Osteoblast (primary cell): ENCODE measurements around the gene DNAJC12. TPM values are rescaled to one million over a fixed set of nuclear protein-coding genes. Genes with fewer than 3 reads are reported as not detected.

Experiments used
- DNase-seq: peaks from one replicate; pipeline ENCODE4 v3.0.0; 2011; ENCODE audit warnings: low spot score, mixed read lengths; ENCODE audit not compliant: insufficient read length; ENCODE audit errors: missing footprints
- H2AFZ ChIP-seq: 2 replicates; pipeline ENCODE4 v1.6.0; 2011; ENCODE audit warnings: mild to moderate bottlenecking, low read length
- H3K27ac ChIP-seq: 2 replicates; pipeline ENCODE4 v1.5.1; 2011; ENCODE audit warnings: mild to moderate bottlenecking, low read depth, low read length, moderate library complexity
- H3K27me3 ChIP-seq: 2 replicates; pipeline ENCODE4 v1.6.0; 2012; ENCODE audit warnings: mild to moderate bottlenecking, control low read depth, inconsistent platforms, low read length, moderate library complexity; ENCODE audit not compliant: insufficient read depth
- H3K36me3 ChIP-seq: 2 replicates; pipeline ENCODE4 v1.5.1; 2011; ENCODE audit warnings: mild to moderate bottlenecking, low read length, control low read depth, moderate library complexity; ENCODE audit not compliant: insufficient read depth
- H3K4me1 ChIP-seq: 2 replicates; pipeline ENCODE4 v1.5.1; 2011; ENCODE audit warnings: mild to moderate bottlenecking, low read length, control low read depth, moderate library complexity; ENCODE audit not compliant: insufficient read depth
- H3K4me2 ChIP-seq: 2 replicates; pipeline ENCODE4 v1.6.0; 2011; ENCODE audit warnings: mild to moderate bottlenecking, low read length; ENCODE audit not compliant: insufficient read depth
- H3K4me3 ChIP-seq: fragments of 200-600 bp; sonication (generic); 3 replicates; pipeline ENCODE4 v1.5.1; 2012; ENCODE audit warnings: mild to moderate bottlenecking, low read length, inconsistent platforms; ENCODE audit not compliant: insufficient read depth
- H3K79me2 ChIP-seq: 2 replicates; pipeline ENCODE4 v1.6.0; 2012; ENCODE audit warnings: mild to moderate bottlenecking, low read length, control low read depth, inconsistent platforms; ENCODE audit not compliant: insufficient read depth
- H3K9me3 ChIP-seq: 2 replicates; pipeline ENCODE4 v1.5.1; 2011; ENCODE audit warnings: low read depth, low read length, control low read depth
- H4K20me1 ChIP-seq: 2 replicates; pipeline ENCODE4 v1.6.0; 2012; ENCODE audit warnings: mild to moderate bottlenecking, low read length, control low read depth; ENCODE audit not compliant: insufficient read depth
- CTCF ChIP-seq: IDR thresholded peaks from 2 replicates; pipeline ENCODE4 v1.5.1; 2011; ENCODE audit warnings: mild to moderate bottlenecking, low read depth, low read length, moderate library complexity; ENCODE audit errors: extremely low read depth
- total RNA-seq: library from RNA; depleted of rRNA; stranded (reverse); fragments of >200 nt; gene quantifications from 2 replicates; pipeline ENCODE4 v1.2.3, GENCODE V29; 2012

The DNAJC12 gene
- total RNA-seq, 1 donor: 4.0 TPM

DNA sequence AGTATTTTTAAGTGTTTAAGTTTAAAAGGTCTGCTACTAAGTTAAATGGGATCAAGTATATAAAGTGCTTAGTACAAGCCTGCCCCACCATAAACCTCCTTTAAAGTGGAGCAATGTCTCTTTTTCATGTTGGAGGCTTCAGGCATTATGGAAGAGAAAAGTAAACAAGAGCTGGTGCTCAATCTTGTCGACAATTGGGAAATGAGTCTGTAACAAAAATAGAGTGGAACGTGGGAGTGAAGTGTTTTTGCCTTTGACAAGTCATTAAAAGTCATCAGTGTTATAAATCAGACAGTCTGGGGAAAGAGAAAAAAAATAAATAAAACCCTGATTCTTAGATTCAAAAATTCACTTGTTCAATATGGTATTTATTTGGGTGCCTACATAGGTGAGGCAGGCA lies 44.7 kb downstream of the DNAJC12 start:
- Histone ChIP-seq H3K4me2 (no peak overlapping the region), H3K4me1 (peaks cover 7% of the 10 kb centered on the region), H3K79me2 (no peaks in the 10 kb centered on the region), H3K4me3 (no peak overlapping the region), H4K20me1 (no peaks in the 10 kb centered on the region), H3K27me3 (no peaks in the 10 kb centered on the region), H3K9me3 (no peaks in the 10 kb centered on the region), H3K27ac (no peak overlapping the region), H2AFZ (no peak overlapping the region), H3K36me3 (no peaks in the 10 kb centered on the region)
- no peak for TF ChIP-seq CTCF
- DNase-seq: no peak

DNA sequence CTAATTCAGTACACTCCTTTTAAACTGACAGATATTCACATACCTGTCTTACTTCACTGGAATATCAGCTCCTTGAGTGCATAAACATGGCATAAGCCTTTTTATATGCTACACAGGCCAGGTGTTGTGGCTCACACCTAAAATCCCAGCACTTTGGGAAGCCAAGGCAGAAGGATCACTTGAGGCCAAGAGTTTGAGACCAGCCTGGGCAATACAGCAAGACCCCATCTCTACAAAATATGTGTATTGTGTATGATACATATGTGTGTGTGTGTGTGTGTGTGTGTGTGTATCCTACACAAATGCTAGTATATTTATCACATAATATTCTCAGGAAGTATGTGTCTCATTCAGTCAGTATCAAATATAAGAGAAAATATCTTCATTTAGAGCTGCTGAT lies 45.3 kb downstream of the DNAJC12 start:
- Histone ChIP-seq H3K27me3 (no peaks in the 10 kb centered on the region), H3K27ac (no peak overlapping the region), H4K20me1 (no peaks in the 10 kb centered on the region), H3K9me3 (no peaks in the 10 kb centered on the region), H3K79me2 (no peaks in the 10 kb centered on the region), H3K4me3 (no peak overlapping the region), H3K36me3 (no peaks in the 10 kb centered on the region), H2AFZ (no peak overlapping the region), H3K4me2 (no peak overlapping the region), H3K4me1 (peaks cover 7% of the 10 kb centered on the region)
- no peak for DNase-seq
- TF ChIP-seq CTCF: no peak

DNA sequence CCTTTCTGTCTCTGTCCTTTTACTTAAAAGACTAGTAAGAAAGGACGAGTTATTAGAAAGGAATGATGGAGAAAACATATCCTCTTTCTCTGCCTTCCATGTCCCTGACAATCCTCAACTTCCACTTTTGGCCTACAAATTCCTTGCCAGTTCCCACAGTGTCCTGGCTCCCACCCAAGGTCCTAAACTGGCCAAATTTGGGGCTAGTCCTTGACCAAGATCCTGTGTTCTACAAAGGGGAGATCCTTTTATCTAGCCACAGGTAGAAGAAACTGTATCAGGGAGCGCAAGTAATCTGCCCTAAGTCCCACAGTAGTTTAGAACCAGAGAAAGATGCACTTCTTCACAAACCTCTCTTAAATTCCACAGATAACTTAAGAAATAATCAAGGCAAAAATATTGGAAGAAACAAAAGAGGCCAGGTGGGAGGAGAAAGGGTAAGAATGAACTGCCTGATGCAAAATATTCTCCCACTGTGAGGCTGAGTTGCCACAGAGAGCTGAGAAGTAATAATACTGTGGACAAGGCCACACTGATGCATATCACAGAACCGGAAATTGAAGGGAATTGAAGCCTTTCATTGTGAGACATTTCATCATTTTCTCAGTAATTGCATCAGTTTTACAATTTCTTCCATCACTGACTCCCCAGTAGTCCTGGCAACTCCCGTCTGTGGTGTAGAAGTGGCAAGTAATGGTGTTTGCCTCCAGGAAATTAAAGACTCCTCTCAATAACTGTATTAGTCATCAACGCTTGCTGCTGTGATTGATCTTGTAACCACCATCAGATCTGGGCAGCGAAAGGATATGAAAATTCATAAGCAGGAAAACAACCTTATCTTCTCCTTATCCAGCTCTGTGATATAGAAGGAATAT lies 47.2 kb downstream of the DNAJC12 start:
- H3K4me1 ChIP-seq: peaks cover 7% of the 10 kb centered on the region
- H3K79me2 ChIP-seq: no peaks in the 10 kb centered on the region
- no peaks in the 10 kb centered on the region for H4K20me1 ChIP-seq
- H3K4me3 ChIP-seq: no peak overlapping the region
- H3K4me2 ChIP-seq: no peak overlapping the region
- H3K27ac ChIP-seq: no peak overlapping the region
- H3K27me3 ChIP-seq: no peaks in the 10 kb centered on the region
- DNase-seq: peak; percentile 71
- peak overlapping the region; percentile 71 for H2AFZ ChIP-seq
- no peak for TF ChIP-seq CTCF
- H3K9me3 ChIP-seq: no peaks in the 10 kb centered on the region
- no peaks in the 10 kb centered on the region for H3K36me3 ChIP-seq

DNA sequence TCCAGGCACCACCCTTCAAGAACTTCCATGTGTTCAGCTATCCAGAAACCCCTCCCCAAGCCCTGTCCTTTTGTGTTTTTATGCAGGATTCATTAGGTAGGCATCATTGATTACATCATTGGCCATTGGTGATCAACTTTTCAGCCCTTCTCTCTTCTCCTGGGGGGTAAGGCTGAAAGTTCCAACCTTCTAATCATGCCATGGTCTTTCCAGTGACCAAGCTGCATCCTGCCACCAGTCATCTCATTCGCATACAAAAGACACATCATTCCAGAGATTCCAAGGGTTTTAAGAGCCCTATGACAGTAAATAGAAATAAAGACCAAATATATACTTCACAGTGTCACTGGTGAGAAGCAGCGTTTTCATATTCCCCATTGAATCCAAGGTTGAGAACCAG lies 48.2 kb downstream of the DNAJC12 start:
- Histone ChIP-seq H3K4me2 (no peak overlapping the region), H3K4me1 (peaks cover 7% of the 10 kb centered on the region), H3K9me3 (no peaks in the 10 kb centered on the region), H4K20me1 (no peaks in the 10 kb centered on the region), H3K27ac (no peak overlapping the region), H3K4me3 (no peak overlapping the region), H2AFZ (no peak overlapping the region), H3K36me3 (no peaks in the 10 kb centered on the region), H3K27me3 (no peaks in the 10 kb centered on the region), H3K79me2 (no peaks in the 10 kb centered on the region)
- no peak for DNase-seq
- no peak for TF ChIP-seq CTCF
